IMR-90 (cell line): Measurements from ENCODE around the gene B3GALNT1. TPM values are rescaled to one million over a fixed set of nuclear protein-coding genes. Genes with fewer than 3 reads are reported as not detected.

Experiments used
- ATAC-seq: fragments of 200-7000 bp; cut with Tn5 transposase; 2 replicates; pipeline ENCODE4 v1.9.1; 2020; ENCODE audit warnings: low read depth, mild to moderate bottlenecking, moderate library complexity
- BruUV-seq: library from RNA; stranded (reverse); fragments of 400-500 nt; replicated peaks from 2 replicates; lab custom pipeline; 2021; lab: Mats Ljungman, UMichigan
- CTCF ChIA-PET: fragments of 300-600 bp; formaldehyde crosslinking; extraction: SDS; loops from one replicate; lab custom pipeline; 2021; ENCODE audit warnings: antibody characterized with exemption; lab: Yijun Ruan, JAX
- POLR2A ChIA-PET: fragments of 300-600 bp; sonication (Branson Sonifier 250); formaldehyde crosslinking; loops from one replicate; lab custom pipeline; 2022; ENCODE audit warnings: antibody characterized with exemption; ENCODE audit not compliant: unreplicated experiment; lab: Charles Lee
- DNase-seq: peaks from one replicate; pipeline ENCODE4 v3.0.0; 2013
- H2AFZ ChIP-seq: replicated peaks from 2 replicates; pipeline ENCODE3; 2013; ENCODE audit warnings: low read length, mild to moderate bottlenecking; ENCODE audit not compliant: poor library complexity
- H2AK5ac ChIP-seq: 2 replicates; pipeline ENCODE4 v1.6.1; 2013; ENCODE audit warnings: low read depth, low read length, inconsistent platforms
- H2AK9ac ChIP-seq: replicated peaks from 2 replicates; pipeline ENCODE3; 2013; ENCODE audit warnings: mild to moderate bottlenecking, low read depth, low read length, moderate library complexity; ENCODE audit not compliant: poor library complexity
- H2BK120ac ChIP-seq: 2 replicates; pipeline ENCODE4 v1.6.1; 2013; ENCODE audit warnings: low read depth, low read length, inconsistent platforms
- H2BK15ac ChIP-seq: 3 replicates; pipeline ENCODE4 v1.6.1; 2013; ENCODE audit warnings: low read depth, low read length, inconsistent platforms
- H2BK20ac ChIP-seq: 2 replicates; pipeline ENCODE4 v1.6.1; 2013; ENCODE audit warnings: low read depth, mild to moderate bottlenecking, inconsistent platforms, low read length, moderate library complexity
- H2BK5ac ChIP-seq: 2 replicates; pipeline ENCODE4 v1.6.1; 2013; ENCODE audit warnings: mild to moderate bottlenecking, low read depth, low read length, inconsistent platforms; ENCODE audit not compliant: poor library complexity, severe bottlenecking
- H3K14ac ChIP-seq: replicated peaks from 2 replicates; pipeline ENCODE4 v1.6.1; 2013; ENCODE audit warnings: low read depth, low read length, inconsistent platforms
- H3K18ac ChIP-seq: 2 replicates; pipeline ENCODE4 v1.6.1; 2013; ENCODE audit warnings: low read depth, low read length, control low read depth
- H3K23ac ChIP-seq: 2 replicates; pipeline ENCODE4 v1.6.1; 2013; ENCODE audit warnings: low read depth, low read length, inconsistent platforms
- H3K27ac ChIP-seq: 2 replicates; pipeline ENCODE4 v1.5.1; 2013; ENCODE audit warnings: mild to moderate bottlenecking, control low read depth, low read length; ENCODE audit not compliant: insufficient read depth
- H3K27me3 ChIP-seq: 2 replicates; pipeline ENCODE4 v1.6.1; 2013; ENCODE audit warnings: low read length; ENCODE audit not compliant: control insufficient read depth, insufficient read depth
- H3K36me3 ChIP-seq: 2 replicates; pipeline ENCODE4 v1.6.1; 2013; ENCODE audit warnings: low read length, mixed read lengths; ENCODE audit not compliant: control insufficient read depth, insufficient read depth
- H3K4ac ChIP-seq: 2 replicates; pipeline ENCODE4 v1.6.1; 2013; ENCODE audit warnings: low read depth, low read length, inconsistent platforms
- H3K4me1 ChIP-seq: 2 replicates; pipeline ENCODE4 v1.6.1; 2013; ENCODE audit warnings: low read length, mixed read lengths; ENCODE audit not compliant: control insufficient read depth, insufficient read depth
- H3K4me2 ChIP-seq: 2 replicates; pipeline ENCODE4 v1.6.1; 2013; ENCODE audit warnings: low read depth, mild to moderate bottlenecking, control low read depth, low read length, moderate library complexity
- H3K4me3 ChIP-seq: 2 replicates; pipeline ENCODE4 v1.5.1; 2013; ENCODE audit warnings: low read depth, mild to moderate bottlenecking, control low read depth, low read length, moderate library complexity; ENCODE audit not compliant: insufficient read depth
- H3K56ac ChIP-seq: 2 replicates; pipeline ENCODE4 v1.6.1; 2013; ENCODE audit warnings: low read length, inconsistent platforms; ENCODE audit not compliant: insufficient read depth; ENCODE audit errors: extremely low read depth
- H3K79me1 ChIP-seq, 2 experiments: 2 replicates each; pipeline ENCODE4 v1.6.1; 2013; ENCODE audit warnings: low read length in 2 of 2, inconsistent platforms in 1 of 2, low read depth in 1 of 2
- H3K9ac ChIP-seq: 2 replicates; pipeline ENCODE4 v1.6.1; 2013; ENCODE audit warnings: low read depth, low read length, control low read depth
- H3K9me1 ChIP-seq: 2 replicates; pipeline ENCODE4 v1.6.1; 2013; ENCODE audit warnings: low read length, inconsistent platforms; ENCODE audit not compliant: insufficient read depth
- H3K9me3 ChIP-seq: 2 replicates; pipeline ENCODE4 v1.6.1; 2013; ENCODE audit warnings: low read length; ENCODE audit not compliant: control insufficient read depth, insufficient read depth
- H4K20me1 ChIP-seq: 2 replicates; pipeline ENCODE4 v1.6.1; 2013; ENCODE audit warnings: low read length, inconsistent platforms; ENCODE audit not compliant: insufficient read depth
- H4K5ac ChIP-seq: 2 replicates; pipeline ENCODE4 v1.6.1; 2013; ENCODE audit warnings: mild to moderate bottlenecking, low read depth, low read length, control low read depth
- H4K8ac ChIP-seq, 2 experiments: 2 replicates each; pipeline ENCODE4 v1.6.1; 2013; ENCODE audit warnings: low read depth in 2 of 2, low read length in 2 of 2, control low read depth in 1 of 2, inconsistent platforms in 1 of 2
- H4K91ac ChIP-seq: 2 replicates; pipeline ENCODE4 v1.6.1; 2013; ENCODE audit warnings: low read depth, low read length, inconsistent platforms; ENCODE audit not compliant: insufficient read depth
- BHLHE40 ChIP-seq: fragments of 150-350 bp; IDR thresholded peaks from 2 replicates; pipeline ENCODE4 v1.6.1; 2016; ENCODE audit warnings: mild to moderate bottlenecking, low read depth, low read length
- CEBPB ChIP-seq: IDR thresholded peaks from 2 replicates; pipeline ENCODE4 v1.6.1; 2012; ENCODE audit warnings: low read depth, low read length, improper control_type of control experiment
- CHD1 ChIP-seq: IDR thresholded peaks from 2 replicates; pipeline ENCODE4 v1.6.1; 2012; ENCODE audit warnings: low read depth, low read length, improper control_type of control experiment
- CTCF ChIP-seq: conservative IDR thresholded peaks from 2 replicates; pipeline ENCODE4 v1.5.1; 2012; ENCODE audit warnings: mild to moderate bottlenecking, low read depth, low read length, improper control_type of control experiment
- ELK1 ChIP-seq: fragments of 150-350 bp; IDR thresholded peaks from 2 replicates; pipeline ENCODE4 v1.6.1; 2016; ENCODE audit warnings: low read depth, mild to moderate bottlenecking, low read length, moderate library complexity, borderline replicate concordance
- FOS ChIP-seq: fragments of 150-350 bp; IDR thresholded peaks from 2 replicates; pipeline ENCODE4 v1.6.1; 2016; ENCODE audit warnings: low read depth, low read length
- MAFK ChIP-seq: IDR thresholded peaks from 2 replicates; pipeline ENCODE4 v1.6.1; 2012; ENCODE audit warnings: low read depth, low read length, improper control_type of control experiment
- MAZ ChIP-seq: IDR thresholded peaks from 2 replicates; pipeline ENCODE4 v1.6.1; 2012; ENCODE audit warnings: low read depth, mild to moderate bottlenecking, low read length, improper control_type of control experiment, moderate library complexity, borderline replicate concordance
- MXI1 ChIP-seq: IDR thresholded peaks from 2 replicates; pipeline ENCODE4 v1.6.1; 2012; ENCODE audit warnings: low read depth, mild to moderate bottlenecking, low read length, moderate library complexity, borderline replicate concordance
- NFE2L2 ChIP-seq: fragments of 150-350 bp; IDR thresholded peaks from 2 replicates; pipeline ENCODE4 v1.6.1; 2016; ENCODE audit warnings: low read depth, mild to moderate bottlenecking, low read length
- POLR2A ChIP-seq: IDR thresholded peaks from 2 replicates; pipeline ENCODE4 v1.6.1; 2012; ENCODE audit warnings: mild to moderate bottlenecking, low read depth, low read length
- RAD21 ChIP-seq: IDR thresholded peaks from 2 replicates; pipeline ENCODE4 v1.6.1; 2012; ENCODE audit warnings: low read length, improper control_type of control experiment
- RCOR1 ChIP-seq: IDR thresholded peaks from 2 replicates; pipeline ENCODE4 v1.6.1; 2012; ENCODE audit warnings: mild to moderate bottlenecking, low read length, improper control_type of control experiment; ENCODE audit not compliant: insufficient replicate concordance
- RFX5 ChIP-seq: IDR thresholded peaks from 2 replicates; pipeline ENCODE4 v1.8.0; 2012; ENCODE audit warnings: low read depth, mild to moderate bottlenecking, low read length, moderate library complexity
- SMC3 ChIP-seq: fragments of 150-350 bp; IDR thresholded peaks from 2 replicates; pipeline ENCODE4 v1.6.1; 2016; ENCODE audit warnings: low read depth, mild to moderate bottlenecking, antibody characterized with exemption, low read length, moderate library complexity
- USF2 ChIP-seq: fragments of 150-350 bp; IDR thresholded peaks from 2 replicates; pipeline ENCODE4 v1.6.1; 2017; ENCODE audit warnings: mild to moderate bottlenecking, antibody characterized with exemption, low read length, low read depth
- WGBS, 2 experiments: methylation state at CpG; one replicate each; pipeline versions ENCODE4 v1.1.5 to v1.1.7; 2013; ENCODE audit warnings: missing lambda C conversion rate in 2 of 2; ENCODE audit not compliant: insufficient read length in 1 of 2; ENCODE audit errors: extremely low coverage in 2 of 2; 5-methylcytosine and 5-hydroxymethylcytosine counted together
- dilution Hi-C: fragments of 300-500 bp; cut with HindIII; formaldehyde crosslinking; loops from one replicate; pipeline ENCODE4 v1.14.3; 2018; ENCODE audit warnings: low sequenced_read_pairs; ENCODE audit not compliant: unreplicated experiment
- in situ Hi-C: fragments of 300-500 bp; cut with MboI; formaldehyde crosslinking; loops from 3 replicates; pipeline ENCODE4 v1.14.3; 2019; ENCODE audit warnings: low sequenced_read_pairs, inconsistent platforms, mixed read lengths
- intact Hi-C: fragments of 100-400 bp; cut with micrococcal nuclease; formaldehyde crosslinking; loops from 2 replicates; pipeline ENCODE4 v1.10.0; 2022
- polyA plus RNA-seq, 3 experiments: library from polyadenylated mRNA; depleted of rRNA; stranded (reverse); fragments of >200 nt; gene quantifications; 2 replicates each; pipeline ENCODE4 v1.2.3, GENCODE V29; 2012; ENCODE audit warnings: low replicate concordance in 1 of 3
- total RNA-seq: library from RNA; depleted of rRNA; stranded (reverse); fragments of >200 nt; gene quantifications from 2 replicates; pipeline ENCODE4 v1.2.3, GENCODE V29; 2012

Gene B3GALNT1
- total and polyA plus RNA-seq, 2 of the 4 experiments (the other 2 are of a cell fraction): 5.6 to 8.2 TPM

- ATAC-seq (no peak), DNase-seq (no peak)
- no peak overlapping the region for H3K14ac ChIP-seq
- intact Hi-C loops (no loop called here), in situ Hi-C loops (no loop called here), dilution Hi-C loops (no loop called here)
- H3K36me3 ChIP-seq: no peaks in the 10 kb centered on the region; the same call in 1 of the 2 replicates
- no peak overlapping the region for H3K4me2 ChIP-seq
- H3K27me3 ChIP-seq: no peaks in the 10 kb centered on the region
- no peak overlapping the region for H2AK5ac ChIP-seq
- H4K20me1 ChIP-seq: no peaks in the 10 kb centered on the region
- POLR2A ChIA-PET: no interaction called here
- no peak overlapping the region for H2BK120ac ChIP-seq
- no peak overlapping the region for H3K27ac ChIP-seq
- H3K9ac ChIP-seq: no peak overlapping the region
- no peak overlapping the region for H2AK9ac ChIP-seq
- BruUV-seq: no TSS peak
- no peak overlapping the region for H3K23ac ChIP-seq
- H2BK5ac ChIP-seq: no peak overlapping the region
- no peak overlapping the region for H4K5ac ChIP-seq
- 100% methylated on average over 1 of the region's 1 CpG; no CpG with 5 or more reads in 1 of the 2 experiments for WGBS, 2 experiments
- H3K4ac ChIP-seq: no peak overlapping the region
- 0 out of 2 replicates have a peak, but pooled peaks cover 4% of the 10 kb centered on the region for H3K9me1 ChIP-seq
- no peak for TF ChIP-seq RFX5
- TF ChIP-seq SMC3: no peak
- TF ChIP-seq MXI1: no peak
- no peak for TF ChIP-seq MAFK
- no peak for TF ChIP-seq RCOR1
- TF ChIP-seq ELK1: no peak
- no peak for TF ChIP-seq POLR2A
- TF ChIP-seq CEBPB: no peak
- no peak for TF ChIP-seq BHLHE40
- no peak for TF ChIP-seq RAD21
- TF ChIP-seq NFE2L2: no peak
- no peak for TF ChIP-seq MAZ
- TF ChIP-seq USF2: no peak
- TF ChIP-seq CTCF: no peak
- TF ChIP-seq CHD1: no peak
- no peak for TF ChIP-seq FOS
- no peak overlapping the region for H2AFZ ChIP-seq
- no peak overlapping the region for H3K4me3 ChIP-seq
- no peak overlapping the region for H2BK15ac ChIP-seq
- no peak overlapping the region for H3K18ac ChIP-seq
- H3K56ac ChIP-seq: no peak overlapping the region
- no peaks in the 10 kb centered on the region for H3K9me3 ChIP-seq
- CTCF ChIA-PET: no interaction called here
- no peak overlapping the region for H4K91ac ChIP-seq
- no peak overlapping the region for H2BK20ac ChIP-seq
- no peak overlapping the region for H4K8ac ChIP-seq
- no peaks in the 10 kb centered on the region for H3K4me1 ChIP-seq
- H3K79me1 ChIP-seq: no peaks in the 10 kb centered on the region
Measured at GRCh38 chr3:161083131-161083530, 22.0 kb downstream of the B3GALNT1 start.
